GM12873 (cell line): ENCODE results near the gene C1orf159.

Experiments
- CTCF ChIP-seq: IDR thresholded peaks from 2 replicates; pipeline ENCODE4 v1.5.1; 2012; ENCODE audit warnings: low read depth, mild to moderate bottlenecking, moderate library complexity, low read length, control low read depth; ENCODE audit not compliant: insufficient read depth; ENCODE audit errors: missing control alignments

The C1orf159 gene

GRCh38 chr1:1153874-1154273 lies 38.0 kb upstream of the C1orf159 start:
- no peak for TF ChIP-seq CTCF

- no peak for TF ChIP-seq CTCF
These were observed 35.4 kb upstream of the C1orf159 start for GRCh38 chr1:1151306-1151705.

- TF ChIP-seq CTCF = no peak
These were observed 34.2 kb upstream of the C1orf159 start for GRCh38 chr1:1150100-1150499.

GRCh38 chr1:1149416-1149815 lies 33.5 kb upstream of the C1orf159 start:
- TF ChIP-seq CTCF = no peak

GRCh38 chr1:1148569-1148968 lies 32.7 kb upstream of the C1orf159 start:
- no peak for TF ChIP-seq CTCF

GRCh38 chr1:1148061-1148460 lies 32.2 kb upstream of the C1orf159 start:
- no peak for TF ChIP-seq CTCF

GRCh38 chr1:1146596-1146995 lies 30.7 kb upstream of the C1orf159 start:
- no peak for TF ChIP-seq CTCF
